WTC11 (cell line): ENCODE data around the gene PINK1.

Experiments used
- ATF1 ChIP-seq: sonication (generic); formaldehyde crosslinking; IDR thresholded peaks from 2 replicates; pipeline ENCODE4 v1.8.1; 2023; ENCODE audit warnings: mild to moderate bottlenecking, moderate library complexity, missing genetic modification reagents
- CBFB ChIP-seq: sonication (generic); formaldehyde crosslinking; IDR thresholded peaks from 2 replicates; pipeline ENCODE4 v1.8.1; 2022; ENCODE audit warnings: mild to moderate bottlenecking, low read depth, missing genetic modification reagents
- CREB1 ChIP-seq: sonication (generic); formaldehyde crosslinking; IDR thresholded peaks from 2 replicates; pipeline ENCODE4 v1.8.0; 2023; ENCODE audit warnings: mild to moderate bottlenecking, missing genetic modification reagents
- CTCF ChIP-seq: fragments of 200-600 bp; IDR thresholded peaks from 2 replicates; pipeline ENCODE4 v1.8.0; 2022; ENCODE audit warnings: antibody characterized with exemption
- FOXK1 ChIP-seq: sonication (generic); formaldehyde crosslinking; IDR thresholded peaks from 2 replicates; pipeline ENCODE4 v1.8.0; 2022; ENCODE audit warnings: mild to moderate bottlenecking, moderate library complexity, missing genetic modification reagents
- GABPB1 ChIP-seq: sonication (generic); formaldehyde crosslinking; IDR thresholded peaks from 2 replicates; pipeline ENCODE4 v1.8.1; 2023; ENCODE audit warnings: mild to moderate bottlenecking, missing genetic modification reagents
- MLX ChIP-seq: sonication (generic); formaldehyde crosslinking; IDR thresholded peaks from 2 replicates; pipeline ENCODE4 v1.8.1; 2023; ENCODE audit warnings: mild to moderate bottlenecking, missing genetic modification reagents, moderate library complexity
- NR1H2 ChIP-seq: sonication (generic); formaldehyde crosslinking; IDR thresholded peaks from 2 replicates; pipeline ENCODE4 v1.9.0; 2021; ENCODE audit warnings: mild to moderate bottlenecking, moderate library complexity, missing genetic modification reagents
- OVOL2 ChIP-seq: fragments of 250-450 bp; sonication (Bioruptor Pico); IDR thresholded peaks from 2 replicates; pipeline ENCODE4 v1.9.0; 2021; ENCODE audit warnings: mild to moderate bottlenecking, borderline replicate concordance
- SOX15 ChIP-seq: fragments of 250-450 bp; sonication (Bioruptor Pico); IDR thresholded peaks from 2 replicates; pipeline ENCODE4 v1.9.0; 2021; ENCODE audit warnings: mild to moderate bottlenecking
- ZBTB43 ChIP-seq: sonication (generic); formaldehyde crosslinking; IDR thresholded peaks from 2 replicates; pipeline ENCODE4 v1.8.1; 2023; ENCODE audit warnings: mild to moderate bottlenecking, missing genetic modification reagents
- ZNF232 ChIP-seq: sonication (generic); formaldehyde crosslinking; IDR thresholded peaks from 2 replicates; pipeline ENCODE4 v1.8.0; 2022; ENCODE audit warnings: mild to moderate bottlenecking, missing genetic modification reagents
- ZNF281 ChIP-seq: sonication (generic); formaldehyde crosslinking; IDR thresholded peaks from 2 replicates; pipeline ENCODE4 v1.8.0; 2023; ENCODE audit warnings: mild to moderate bottlenecking, missing genetic modification reagents

- TF ChIP-seq NR1H2 (no peak), OVOL2 (CRISPR knock-in tag) (no peak), CTCF (no peak), MLX (CRISPR knock-in tag) (no peak), ZNF281 (CRISPR knock-in tag) (no peak), SOX15 (no peak), GABPB1 (CRISPR knock-in tag) (no peak), ATF1 (no peak), ZBTB43 (CRISPR knock-in tag) (no peak), ZNF232 (CRISPR knock-in tag) (no peak), CBFB (CRISPR knock-in tag) (no peak), FOXK1 (CRISPR knock-in tag) (no peak), CREB1 (CRISPR knock-in tag) (no peak)
Observed at GRCh38 chr1:20614131-20614579, 19.1 kb upstream of the PINK1 start.
